Suprapubic skin (tissue), 4 donors: ENCODE data around the gene NADK2.

Source experiments
- CTCF ChIP-seq, 2 donors: fragments of 200-600 bp in 1 of 2; fragments of 450-650 bp in 1 of 2; sonication (generic) in 1 of 2; IDR thresholded peaks; one replicate each; pipeline ENCODE4 v1.5.1; 2016 to 2019; ENCODE audit warnings: antibody characterized with exemption in 2 of 2, mild to moderate bottlenecking in 1 of 2, moderate library complexity in 1 of 2
- POLR2A ChIP-seq, 2 donors: fragments of 450-650 bp; IDR thresholded peaks; one replicate each; pipeline ENCODE4 v1.6.1; 2017; ENCODE audit warnings: antibody characterized with exemption in 2 of 2, mild to moderate bottlenecking in 2 of 2, moderate library complexity in 2 of 2
- POLR2AphosphoS5 ChIP-seq, 3 donors: sonication (generic); formaldehyde crosslinking; IDR thresholded peaks; one replicate each; pipeline ENCODE4 v1.6.1; 2017; ENCODE audit warnings: antibody characterized with exemption in 3 of 3

- TF ChIP-seq CTCF (IDR thresholded peaks at IDR 0.05) (no peak), POLR2AphosphoS5 (IDR thresholded peaks at IDR 0.05) (no peak), POLR2A (IDR thresholded peaks at IDR 0.05) (no peak)
These were observed 60.0 kb downstream of the NADK2 start for GRCh38 chr5:36181774-36182173.
